DMS79 (cell line): ENCODE measurements around the gene LRRC8D.
"Not testable (repeated sequence)": the region's sequence is repeated elsewhere in the genome, so short reads cannot be mapped to it uniquely, and the experiment has no call there.

ENCODE experiments used
- DNase-seq: peaks from one replicate; lab custom pipeline; 2025; lab: John Stamatoyannopoulos, UW

Gene LRRC8D

GRCh38 chr1:89913353-89914095, 92.7 kb downstream of the LRRC8D start:
- no peak for DNase-seq

GRCh38 chr1:89917353-89917752, 96.5 kb downstream of the LRRC8D start:
- no peak for DNase-seq

GRCh38 chr1:89918127-89918793, 97.4 kb downstream of the LRRC8D start:
- no peak for DNase-seq

- DNase-seq, result no peak
Observed at GRCh38 chr1:89918794-89919155, 97.9 kb downstream of the LRRC8D start.

- DNase-seq, result no peak
Observed at GRCh38 chr1:89919174-89919573, 98.3 kb downstream of the LRRC8D start.

GRCh38 chr1:89922911-89923310, 102.1 kb downstream of the LRRC8D start:
- DNase-seq, result no peak

- no peak for DNase-seq
Observed at GRCh38 chr1:89923517-89923916, 102.7 kb downstream of the LRRC8D start.

GRCh38 chr1:89924075-89924474, 103.2 kb downstream of the LRRC8D start:
- not testable (repeated sequence) for DNase-seq

- no peak for DNase-seq
Observed at GRCh38 chr1:89927049-89927448, 106.2 kb downstream of the LRRC8D start.

- DNase-seq, result no peak
Observed at GRCh38 chr1:89927478-89927877, 106.6 kb downstream of the LRRC8D start.

GRCh38 chr1:89928506-89928905, 107.7 kb downstream of the LRRC8D start:
- no peak for DNase-seq

- DNase-seq, result no peak
Observed at GRCh38 chr1:89929467-89930063, 108.7 kb downstream of the LRRC8D start.

- DNase-seq, result no peak
Observed at GRCh38 chr1:89930579-89930978, 109.7 kb downstream of the LRRC8D start.

GRCh38 chr1:89931964-89932363, 111.1 kb downstream of the LRRC8D start:
- DNase-seq, result peak; percentile 7

GRCh38 chr1:89932598-89933364, 111.9 kb downstream of the LRRC8D start:
- no peak for DNase-seq

- no peak for DNase-seq
Observed at GRCh38 chr1:89934461-89934860, 113.6 kb downstream of the LRRC8D start.

GRCh38 chr1:89935235-89935634, 114.4 kb downstream of the LRRC8D start:
- DNase-seq, result no peak

GRCh38 chr1:89936694-89937093, 115.9 kb downstream of the LRRC8D start:
- DNase-seq, result no peak

GRCh38 chr1:89938171-89939055, 117.6 kb downstream of the LRRC8D start:
- DNase-seq, result no peak

GRCh38 chr1:89939059-89939570, 118.3 kb downstream of the LRRC8D start:
- DNase-seq, result peak; percentile 11

- no peak for DNase-seq
Observed at GRCh38 chr1:89939693-89940438, 119.0 kb downstream of the LRRC8D start.
